DMS53 treated with DMSO at 0.1 percent for 48 hours (cell line): ENCODE results near the gene TFF3.

Experiments
- DNase-seq: peaks from one replicate; lab custom pipeline; 2025; ENCODE audit not compliant: unreplicated experiment; lab: John Stamatoyannopoulos, UW

The TFF3 gene

DNA sequence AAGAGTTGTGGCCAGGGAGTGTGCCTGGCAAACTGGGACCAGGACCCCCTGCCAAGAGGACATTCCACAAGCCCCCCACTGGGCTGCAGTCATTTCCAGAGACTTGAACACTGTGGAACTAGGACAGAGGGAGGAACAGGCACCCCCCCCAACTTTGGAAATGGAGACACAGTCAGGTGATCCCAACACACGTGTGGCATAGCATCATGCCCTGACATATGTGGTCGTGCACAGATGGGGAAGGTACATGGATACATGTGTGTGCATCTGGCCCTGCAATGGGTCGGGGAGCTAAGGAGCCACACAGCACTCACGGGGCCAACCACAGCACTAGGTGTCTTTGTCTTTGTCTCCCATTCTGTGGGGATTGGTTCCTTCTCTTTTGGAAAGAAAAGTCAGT is 6.6 kb upstream of the TFF3 start:
- no peak for DNase-seq

DNA sequence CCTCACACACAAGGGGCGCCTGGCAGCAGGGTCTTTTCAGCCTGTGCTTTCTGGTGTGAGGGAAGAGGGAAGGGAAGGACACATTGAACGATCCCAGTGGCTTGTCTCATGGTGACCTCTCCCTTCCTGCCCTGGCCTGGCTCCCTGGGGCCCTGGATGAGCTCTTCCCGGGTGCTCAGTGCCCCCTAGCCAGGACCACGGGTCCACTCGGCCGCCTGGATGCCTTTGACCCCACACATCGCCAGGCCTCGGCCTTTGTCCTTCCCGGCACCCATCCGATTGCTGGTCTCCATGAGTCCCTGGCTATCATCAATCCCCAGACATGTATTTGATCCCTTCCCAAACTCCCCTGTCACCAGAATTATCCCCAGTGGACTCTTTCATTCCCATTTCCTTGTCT is 6.0 kb upstream of the TFF3 start:
- no peak for DNase-seq

DNA sequence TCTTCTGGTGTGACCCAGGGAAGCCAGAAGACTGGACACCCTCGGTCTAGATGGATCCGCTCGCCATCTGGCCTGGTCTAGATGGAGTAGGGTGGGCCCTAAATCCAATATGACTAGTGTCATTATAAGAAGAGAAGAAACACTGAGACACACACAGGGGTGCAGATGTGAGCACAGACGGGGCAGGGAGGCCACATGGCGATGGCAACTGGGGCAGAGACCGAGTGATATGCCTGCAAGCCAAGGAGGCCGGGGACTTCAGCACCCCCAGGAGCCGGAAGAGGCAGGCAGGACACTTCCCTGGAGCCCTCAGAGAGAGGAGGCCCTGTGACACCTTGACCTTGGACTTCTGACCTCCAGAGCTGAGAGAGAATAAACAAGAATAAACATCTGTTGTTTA is 5.6 kb upstream of the TFF3 start:
- no peak for DNase-seq

DNA sequence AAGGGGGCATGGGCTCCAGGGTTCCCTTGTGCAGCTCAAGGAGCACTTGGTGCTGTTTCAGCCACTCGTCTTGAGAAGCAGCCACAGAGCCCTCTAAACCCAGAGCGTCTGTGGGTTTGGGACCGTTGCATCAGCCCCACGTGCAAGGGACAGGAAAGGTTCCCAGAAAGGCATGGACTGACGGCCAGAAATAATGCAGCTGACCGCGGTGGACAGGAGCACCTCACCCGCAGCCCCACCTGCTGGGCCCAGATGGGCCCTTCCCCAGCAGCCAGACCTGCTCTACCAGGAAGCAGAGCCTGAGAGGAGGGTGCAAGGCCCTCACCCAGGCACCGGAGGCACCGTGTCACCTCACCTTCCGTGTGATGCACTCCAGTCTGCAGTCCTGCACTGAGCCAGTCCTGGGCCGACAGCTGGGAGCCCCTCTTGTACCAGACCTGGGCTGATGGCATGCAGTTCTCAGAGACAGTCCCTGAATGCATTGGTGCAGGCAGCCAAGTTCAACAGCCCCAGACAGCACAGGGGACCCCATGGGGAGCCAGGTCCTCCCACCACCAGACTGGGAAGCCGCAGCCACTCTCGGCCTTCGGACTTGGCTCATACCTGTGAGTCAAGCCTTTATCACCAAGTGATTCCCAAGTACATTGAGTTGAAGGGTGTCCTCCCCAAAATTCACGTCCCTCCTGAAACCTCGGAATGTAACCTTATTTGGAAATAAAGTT is 4.8 kb upstream of the TFF3 start:
- DNase-seq, result no peak

DNA sequence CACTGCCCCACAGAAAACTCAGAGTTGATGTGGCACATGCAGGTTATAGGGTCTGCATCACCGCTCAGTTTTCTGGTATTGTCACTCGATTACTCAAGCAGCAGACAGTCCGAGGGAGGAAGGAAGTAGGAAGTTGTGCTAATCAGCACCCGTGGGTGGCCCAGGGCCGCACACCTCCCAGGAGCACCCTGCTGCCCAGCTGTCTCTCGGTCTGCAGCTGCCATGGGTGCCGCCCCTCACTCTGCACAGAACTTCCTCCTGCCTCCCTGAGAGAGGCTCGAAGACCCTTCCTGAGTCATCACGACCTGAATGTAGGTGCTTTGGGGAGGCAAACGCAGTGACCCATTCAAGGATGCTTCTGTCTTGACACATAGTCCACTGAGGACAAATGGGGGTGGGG is 4.2 kb upstream of the TFF3 start:
- DNase-seq, result no peak

DNA sequence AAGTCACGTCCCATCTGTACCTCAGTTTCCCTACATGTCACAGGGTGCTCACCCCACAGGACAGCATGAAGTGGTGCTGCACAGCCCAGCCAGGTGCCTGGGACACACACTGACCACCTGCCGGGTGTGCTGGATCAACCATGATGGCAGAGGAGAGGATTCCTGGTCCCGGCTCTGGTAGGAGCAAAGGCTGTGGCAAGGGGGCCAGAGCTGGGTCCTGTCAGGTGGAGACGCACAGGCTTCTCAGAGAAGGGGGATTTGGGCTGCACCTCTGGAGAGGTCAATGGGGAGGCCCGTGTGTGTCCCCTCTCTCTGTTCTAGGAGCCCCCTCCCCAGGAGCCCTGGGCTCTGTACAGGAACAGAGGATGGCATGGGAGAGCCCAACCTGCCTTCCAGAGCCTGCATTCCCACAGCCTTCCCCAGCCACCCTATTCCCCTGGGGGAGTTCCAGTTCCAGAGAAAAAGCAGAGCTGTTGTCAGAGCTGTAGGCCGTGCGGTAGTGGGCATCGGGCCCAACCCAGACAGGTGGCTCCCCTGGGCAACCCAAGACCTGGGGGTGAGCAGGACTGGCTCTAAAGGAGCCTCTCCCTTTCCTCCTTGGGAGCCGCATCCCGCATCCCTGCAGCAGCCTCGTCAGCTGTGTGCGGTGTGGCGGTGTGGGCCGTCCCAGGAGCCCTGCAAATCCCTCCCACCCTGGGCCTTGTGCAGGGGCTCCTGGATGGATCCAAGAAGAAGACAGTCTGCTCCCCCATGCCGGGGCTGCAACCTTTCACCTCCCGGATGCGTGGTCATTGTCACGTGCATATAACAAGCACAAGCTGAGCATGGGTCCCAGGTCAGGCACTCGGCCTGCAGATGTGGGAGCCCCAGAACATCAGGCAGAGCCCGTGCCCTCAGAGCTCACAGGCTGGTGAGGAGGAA is 2.9 kb upstream of the TFF3 start:
- DNase-seq, result no peak

DNA sequence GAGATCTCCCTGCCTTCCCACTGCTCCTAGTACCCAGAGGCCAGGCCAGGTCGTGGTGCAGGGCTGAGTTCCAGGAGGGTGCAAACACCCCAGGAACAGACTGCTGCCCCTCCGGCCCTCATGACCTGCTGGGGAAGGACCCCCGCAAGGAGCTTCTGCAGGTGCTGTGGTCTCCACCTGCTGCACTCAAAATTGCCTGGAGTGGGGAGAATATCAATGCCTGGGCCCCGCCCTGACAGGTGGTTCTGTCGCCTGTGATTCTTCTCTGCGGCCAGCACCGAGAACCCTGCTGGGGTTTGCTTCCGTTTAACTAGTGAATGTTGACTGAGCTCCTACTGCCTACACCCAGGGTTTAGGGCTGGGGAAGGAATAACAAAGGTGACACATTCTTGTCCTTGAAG is 2.1 kb upstream of the TFF3 start:
- peak; percentile 56 for DNase-seq

DNA sequence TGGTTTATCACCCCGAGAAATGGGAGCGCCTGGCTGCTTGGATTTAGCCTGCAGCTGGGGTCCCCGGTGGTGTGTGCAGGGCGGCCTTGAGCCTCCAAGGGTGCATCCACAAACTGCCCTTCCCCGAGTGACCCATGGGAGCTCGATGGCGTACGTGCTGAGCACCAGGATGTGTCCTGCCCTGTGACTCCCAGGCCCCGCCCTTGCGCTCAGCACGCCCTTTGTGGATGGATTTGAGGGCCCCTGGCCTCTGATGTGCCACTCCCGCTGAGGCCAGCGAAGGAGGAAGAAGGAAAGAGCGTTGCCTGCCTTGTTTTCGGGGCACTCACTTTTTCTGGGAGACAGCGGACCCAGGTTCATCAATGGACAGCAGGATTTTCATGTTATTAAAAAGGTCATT is 1.7 kb upstream of the TFF3 start:
- DNase-seq, result peak; percentile 64

DNA sequence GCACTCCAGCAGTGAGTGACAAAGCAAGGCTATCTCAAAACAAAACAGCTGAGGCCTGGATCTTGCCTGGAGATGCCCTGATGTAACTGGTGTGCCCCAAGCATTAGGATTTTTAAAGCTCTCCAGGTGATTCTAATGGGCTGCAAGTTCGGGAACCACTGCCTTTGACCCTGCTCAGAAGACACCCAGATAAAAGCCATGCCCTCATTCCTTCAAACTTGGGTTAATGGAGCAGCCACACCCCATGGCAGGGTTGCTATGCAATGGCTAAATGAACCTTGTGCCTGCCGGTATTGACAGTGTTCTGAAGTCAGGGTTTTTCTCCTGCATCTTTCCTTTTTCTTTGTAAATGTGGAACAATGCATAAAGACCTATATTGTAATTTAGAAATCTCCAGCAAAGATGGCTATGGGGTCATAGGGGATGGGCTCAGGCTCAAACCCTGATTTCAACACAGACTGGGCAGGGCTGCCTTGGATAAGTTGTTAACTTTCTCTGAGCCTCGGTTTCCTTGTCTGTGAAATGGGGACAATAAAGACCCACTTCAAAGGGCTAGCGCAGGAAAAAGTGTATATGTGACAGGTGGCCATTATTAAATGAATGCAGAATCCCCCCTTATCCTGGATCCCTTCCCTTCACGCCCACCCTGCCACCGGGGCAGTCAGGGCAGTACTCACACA is 453 bp downstream of the TFF3 start:
- DNase-seq, result no peak

DNA sequence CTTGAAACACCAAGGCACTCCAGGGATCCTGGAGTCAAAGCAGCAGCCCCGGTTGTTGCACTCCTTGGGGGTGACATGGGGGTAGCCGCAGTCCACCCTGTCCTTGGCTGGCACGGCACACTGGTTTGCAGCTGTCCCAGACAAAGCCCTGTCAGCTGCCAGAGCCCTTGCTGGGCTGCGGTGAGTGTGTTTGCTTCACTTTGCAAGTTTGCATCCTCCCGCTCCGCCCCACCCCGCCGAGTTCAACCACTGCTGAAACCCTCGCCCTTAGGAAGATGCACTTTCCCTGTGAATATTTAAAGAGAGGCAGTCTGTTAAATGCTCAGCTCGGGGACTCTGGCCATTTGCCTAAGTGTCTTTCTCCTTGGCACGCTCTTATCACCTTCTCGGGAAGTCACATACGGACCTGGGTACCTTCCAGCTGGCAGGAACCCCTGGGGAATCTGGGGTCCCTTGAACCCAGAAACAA is 1.7 kb downstream of the TFF3 start:
- peak; percentile 32 for DNase-seq

DNA sequence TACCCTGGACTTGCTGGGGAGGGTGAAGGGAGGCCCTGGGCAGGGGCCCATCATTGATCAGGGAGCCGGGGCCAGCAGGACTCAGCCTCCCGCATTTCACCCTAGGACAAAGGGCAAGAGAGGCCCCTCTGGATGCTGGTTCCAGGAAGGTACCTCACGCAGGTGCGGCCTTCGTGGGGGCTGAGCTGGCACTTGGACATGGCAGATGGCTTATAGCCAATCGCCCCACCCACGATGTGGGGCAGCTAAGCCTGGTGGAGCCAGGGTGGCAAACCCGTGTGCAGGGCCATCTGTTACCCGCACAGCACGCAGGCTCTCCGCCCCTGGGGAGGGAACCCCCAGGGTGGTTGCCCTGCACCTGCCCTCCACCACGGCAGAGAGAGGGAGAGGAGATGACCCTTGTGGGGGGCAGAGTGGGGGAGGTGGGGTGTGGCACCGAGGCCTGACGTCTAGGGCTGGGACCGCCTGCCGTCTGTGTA is 2.5 kb downstream of the TFF3 start:
- DNase-seq, result no peak

DNA sequence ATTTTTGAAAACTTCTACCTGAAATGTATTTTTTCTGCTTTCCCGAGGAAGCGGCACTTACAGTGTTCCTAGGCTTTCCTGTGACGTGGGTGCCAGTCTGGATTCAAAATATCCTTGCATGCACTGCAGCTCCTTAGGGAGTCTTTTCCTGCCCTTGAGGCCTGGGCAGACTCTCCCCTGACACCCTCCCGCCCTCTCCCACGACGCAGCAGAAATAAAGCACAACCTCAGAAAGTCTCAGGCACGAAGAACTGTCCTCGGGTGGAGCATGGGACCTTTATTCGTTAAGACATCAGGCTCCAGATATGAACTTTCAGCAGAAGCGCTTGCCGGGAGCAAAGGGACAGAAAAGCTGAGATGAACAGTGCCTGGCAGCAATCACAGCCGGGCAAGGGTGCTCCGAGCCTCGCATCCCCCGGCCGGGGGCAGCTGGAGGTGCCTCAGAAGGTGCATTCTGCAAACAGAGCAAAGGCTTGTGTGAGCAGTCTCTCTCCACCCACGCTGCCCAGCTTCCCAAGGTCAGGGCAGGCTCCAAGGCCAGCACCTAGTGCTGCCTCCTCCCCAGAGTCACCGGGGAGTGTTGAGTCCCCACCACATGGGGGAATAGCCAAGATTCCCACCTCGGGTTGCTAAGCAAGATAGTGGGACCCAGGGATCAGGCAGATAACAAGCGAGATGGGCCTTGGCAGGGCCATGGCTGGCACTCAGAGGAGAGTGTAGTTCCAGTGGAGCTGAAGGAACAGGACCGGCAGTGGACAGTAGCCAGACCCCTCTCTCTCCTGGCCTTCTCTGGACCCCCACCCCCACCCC is 3.2 kb downstream of the TFF3 start:
- peak; percentile 23 for DNase-seq

DNA sequence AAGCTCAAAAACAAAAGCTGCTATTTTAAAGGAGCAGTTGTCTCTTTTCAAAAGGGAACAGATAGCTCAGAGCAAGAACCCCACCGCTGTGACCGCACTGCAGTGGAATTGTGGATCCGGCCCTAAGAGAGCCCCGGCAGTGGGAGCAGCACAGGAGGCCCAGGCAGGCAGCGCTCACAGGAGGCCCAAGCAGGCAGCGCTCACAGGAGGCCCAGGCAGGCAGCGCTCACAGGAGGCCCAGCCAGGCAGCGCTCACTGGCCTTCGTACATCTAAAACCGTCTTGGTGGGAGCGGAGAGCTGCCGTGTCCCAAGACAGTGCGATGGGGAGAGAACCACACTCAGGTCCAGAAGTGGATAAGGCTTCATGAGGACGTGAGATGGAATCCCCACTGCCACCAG is 4.0 kb downstream of the TFF3 start:
- no peak for DNase-seq

DNA sequence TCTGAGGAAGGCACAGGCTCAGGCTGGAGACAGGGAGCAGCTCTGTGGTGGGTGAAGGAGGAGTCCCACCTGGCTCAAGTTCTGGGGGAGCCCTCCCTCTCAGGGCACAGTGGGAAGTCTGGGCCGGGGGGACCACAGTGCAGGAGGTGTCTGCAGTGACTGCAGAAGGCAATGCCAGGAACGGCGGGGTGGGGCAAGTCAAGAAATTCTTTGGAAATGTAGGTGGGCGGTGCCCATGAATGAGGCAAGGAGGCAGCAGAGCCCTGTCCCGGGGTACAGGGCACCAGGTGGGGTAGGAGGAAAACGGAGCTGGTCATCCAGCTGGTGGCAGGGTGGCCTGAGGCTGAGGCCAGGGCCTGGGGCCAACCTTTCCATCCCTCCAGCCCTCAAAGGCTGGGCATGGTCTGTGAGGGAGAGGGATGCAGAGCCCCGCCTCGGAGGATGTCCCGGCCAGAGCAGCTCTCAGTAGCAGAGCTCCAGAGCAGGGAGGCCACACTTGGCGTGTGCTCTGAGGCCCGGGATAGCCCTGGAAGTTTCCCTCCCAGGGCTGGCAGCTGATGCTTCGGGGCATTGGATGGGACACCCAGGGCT is 4.7 kb downstream of the TFF3 start:
- no peak for DNase-seq

DNA sequence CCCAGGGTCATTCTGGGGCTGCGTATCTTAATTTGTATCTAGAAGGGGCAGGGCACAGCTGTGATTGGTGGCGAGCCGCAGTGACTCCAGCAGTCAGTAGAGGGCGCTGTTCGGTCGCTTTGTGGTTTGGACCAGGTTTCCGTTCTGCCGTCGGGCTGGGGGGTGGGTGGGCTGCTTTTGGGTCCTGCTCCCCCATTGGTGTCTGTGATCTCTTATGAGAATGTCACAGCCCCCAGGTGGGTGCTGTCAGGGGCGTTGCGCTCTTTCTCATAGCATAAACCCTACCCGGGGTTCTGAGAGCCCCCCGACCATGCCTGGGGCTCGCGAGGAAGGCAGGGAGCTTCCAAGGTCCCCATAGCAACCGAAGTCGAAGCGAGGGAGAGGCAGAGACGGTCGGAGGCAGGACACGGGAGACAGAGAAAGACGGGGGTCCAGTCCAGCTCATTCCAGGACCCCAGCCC is 5.4 kb downstream of the TFF3 start:
- peak; percentile 43 for DNase-seq

DNA sequence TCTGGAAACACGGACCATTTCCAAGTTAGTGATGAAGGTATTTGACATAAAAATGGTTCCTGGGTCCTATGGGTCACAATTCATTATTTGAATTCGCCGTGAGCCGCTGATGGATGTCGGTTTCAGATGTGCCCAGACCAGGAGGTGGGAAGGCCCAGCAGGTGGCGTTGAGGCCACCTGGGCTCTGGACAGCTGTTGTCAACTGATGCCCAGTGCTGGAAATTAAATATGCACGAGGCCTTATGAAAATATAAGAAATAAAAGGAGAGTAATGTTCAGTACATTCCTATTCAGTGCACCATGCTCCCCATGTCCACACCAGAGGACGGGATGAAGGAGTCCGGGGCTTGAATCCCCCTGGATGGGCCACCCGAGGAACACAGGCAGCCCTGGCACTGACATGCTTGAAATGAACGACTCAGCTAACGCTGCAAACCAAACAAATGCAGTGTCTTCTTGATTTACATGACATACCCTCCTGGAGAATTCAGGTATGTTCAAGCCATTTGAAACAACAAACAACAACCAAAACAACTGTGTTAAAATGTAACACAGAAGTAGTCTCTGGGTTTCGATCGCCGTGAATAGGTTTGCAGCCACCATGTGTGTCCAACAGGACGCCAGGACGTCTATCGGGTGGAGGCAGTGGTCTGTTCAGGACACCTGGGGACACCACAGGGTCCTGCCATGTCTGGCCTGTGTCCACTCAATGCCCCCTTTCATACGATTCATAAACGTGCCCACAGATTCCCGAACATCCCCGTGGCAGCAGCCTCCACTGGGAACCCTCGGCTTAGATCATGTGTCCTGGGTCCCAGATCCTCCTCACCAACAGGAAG is 6.1 kb downstream of the TFF3 start:
- DNase-seq, result no peak

DNA sequence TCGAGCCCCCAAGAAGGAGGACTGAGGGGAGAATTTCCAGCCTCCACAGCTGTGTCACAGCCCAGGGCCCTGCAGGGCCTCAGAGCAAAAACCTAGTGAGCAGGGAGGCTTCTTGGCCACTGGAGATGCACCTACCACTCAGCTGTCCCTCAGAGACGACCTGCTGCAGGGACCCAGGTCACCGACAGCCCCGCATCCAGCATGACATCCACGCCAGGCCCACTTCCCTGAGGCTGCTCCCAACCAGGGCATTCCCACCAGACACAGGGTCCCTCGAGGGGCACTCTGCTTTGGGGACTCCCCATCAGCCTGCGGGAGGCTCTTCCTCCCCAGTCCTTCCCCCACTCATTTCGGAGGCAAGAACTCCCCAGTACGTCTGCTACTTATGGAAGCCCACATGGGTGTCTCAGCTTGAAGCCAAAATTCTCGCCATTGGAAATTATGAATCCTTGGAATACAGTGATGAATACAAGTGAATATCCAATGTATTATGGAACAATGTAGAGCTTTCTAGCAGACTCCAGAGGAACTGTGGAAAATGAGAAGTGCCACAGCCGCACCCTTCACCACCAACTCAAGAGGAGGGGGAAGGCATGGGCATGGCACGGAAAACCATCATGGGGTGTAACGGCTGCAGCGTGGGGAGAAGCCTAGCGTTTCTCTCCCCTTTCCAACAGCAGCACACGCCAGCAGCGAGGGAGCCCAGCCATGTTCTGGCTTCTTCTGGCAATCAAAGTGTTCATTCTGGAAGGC is 6.9 kb downstream of the TFF3 start:
- DNase-seq, result no peak

DNA sequence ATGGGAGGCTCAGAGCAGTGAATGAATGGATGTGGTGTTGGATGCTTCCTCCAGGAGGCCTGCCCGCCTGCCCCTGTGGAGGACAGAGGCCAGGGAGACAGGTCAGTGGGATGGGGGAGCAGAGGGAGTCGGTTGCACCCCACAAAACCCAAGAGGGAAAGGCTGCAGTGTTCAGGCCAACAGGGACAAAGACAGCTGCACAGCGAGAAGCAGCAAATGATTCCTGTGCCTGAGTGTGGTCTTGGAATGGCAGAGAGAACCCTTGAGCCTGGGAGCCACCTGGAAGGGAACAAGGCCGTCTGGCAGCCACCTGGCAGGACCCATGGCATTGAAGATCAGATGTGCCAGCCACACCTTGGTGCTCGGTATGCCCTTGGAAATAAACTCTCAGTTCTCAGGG is 8.1 kb downstream of the TFF3 start:
- no peak for DNase-seq
